ENCODE measurements around the gene ZFAND3.

Gene ZFAND3

GRCh38 chr6:37824170-37824569 is 4.6 kb downstream of the ZFAND3 start:
- no peak for DNase-seq (ENCODE audit: low read depth in 1 of 2, low spot score in 1 of 2)
- no peak for TF ChIP-seq JUND (IDR thresholded peaks at IDR 0.05; ENCODE audit: low read depth)
- in situ Hi-C loops (cut with HindIII; ENCODE audit: low pct_unique_long_range_greater_than_20kb, low sequenced_read_pairs): no loop called here

- DNase-seq (ENCODE audit: low read depth in 1 of 2, low spot score in 1 of 2): no peak
- TF ChIP-seq JUND (IDR thresholded peaks at IDR 0.05; ENCODE audit: low read depth): no peak
- in situ Hi-C loops (cut with HindIII; ENCODE audit: low pct_unique_long_range_greater_than_20kb, low sequenced_read_pairs): no loop called here
Measured at GRCh38 chr6:37826188-37826587, 6.7 kb downstream of the ZFAND3 start.

GRCh38 chr6:37826993-37827392 is 7.5 kb downstream of the ZFAND3 start:
- TF ChIP-seq JUND (IDR thresholded peaks at IDR 0.05; ENCODE audit: low read depth): no peak
- no peak for DNase-seq (ENCODE audit: low read depth in 1 of 2, low spot score in 1 of 2)
- in situ Hi-C loops (cut with HindIII; ENCODE audit: low pct_unique_long_range_greater_than_20kb, low sequenced_read_pairs): no loop called here

GRCh38 chr6:37827603-37828265 is 8.2 kb downstream of the ZFAND3 start:
- in situ Hi-C loops (cut with HindIII; ENCODE audit: low pct_unique_long_range_greater_than_20kb, low sequenced_read_pairs): no loop called here
- no peak for TF ChIP-seq JUND (IDR thresholded peaks at IDR 0.05; ENCODE audit: low read depth)
- DNase-seq (ENCODE audit: low read depth in 1 of 2, low spot score in 1 of 2): no peak

GRCh38 chr6:37830225-37830624 is 10.7 kb downstream of the ZFAND3 start:
- no peak for DNase-seq (ENCODE audit: low read depth in 1 of 2, low spot score in 1 of 2)
- TF ChIP-seq JUND (IDR thresholded peaks at IDR 0.05; ENCODE audit: low read depth): no peak
- in situ Hi-C loops (cut with HindIII; ENCODE audit: low pct_unique_long_range_greater_than_20kb, low sequenced_read_pairs): no loop called here

- in situ Hi-C loops (cut with HindIII; ENCODE audit: low pct_unique_long_range_greater_than_20kb, low sequenced_read_pairs): no loop called here
- TF ChIP-seq JUND (IDR thresholded peaks at IDR 0.05; ENCODE audit: low read depth): no peak
- DNase-seq (ENCODE audit: low read depth in 1 of 2, low spot score in 1 of 2): no peak
Measured at GRCh38 chr6:37831457-37831856, 11.9 kb downstream of the ZFAND3 start.

- no peak for TF ChIP-seq JUND (IDR thresholded peaks at IDR 0.05; ENCODE audit: low read depth)
- no peak for DNase-seq (ENCODE audit: low read depth in 1 of 2, low spot score in 1 of 2)
- in situ Hi-C loops (cut with HindIII; ENCODE audit: low pct_unique_long_range_greater_than_20kb, low sequenced_read_pairs): no loop called here
Measured at GRCh38 chr6:37835923-37836322, 16.4 kb downstream of the ZFAND3 start.

- no peak for TF ChIP-seq JUND (IDR thresholded peaks at IDR 0.05; ENCODE audit: low read depth)
- DNase-seq (ENCODE audit: low read depth in 1 of 2, low spot score in 1 of 2): no peak
- in situ Hi-C loops (cut with HindIII; ENCODE audit: low pct_unique_long_range_greater_than_20kb, low sequenced_read_pairs): no loop called here
Measured at GRCh38 chr6:37838219-37838921, 18.8 kb downstream of the ZFAND3 start.

GRCh38 chr6:37840143-37840939 is 20.8 kb downstream of the ZFAND3 start:
- in situ Hi-C loops (cut with HindIII; ENCODE audit: low pct_unique_long_range_greater_than_20kb, low sequenced_read_pairs): no loop called here
- TF ChIP-seq JUND (IDR thresholded peaks at IDR 0.05; ENCODE audit: low read depth): no peak
- DNase-seq (ENCODE audit: low read depth in 1 of 2, low spot score in 1 of 2): no peak

GRCh38 chr6:37840940-37841300 is 21.4 kb downstream of the ZFAND3 start:
- DNase-seq (ENCODE audit: low read depth in 1 of 2, low spot score in 1 of 2): no peak
- in situ Hi-C loops (cut with HindIII; ENCODE audit: low pct_unique_long_range_greater_than_20kb, low sequenced_read_pairs): no loop called here
- TF ChIP-seq JUND (IDR thresholded peaks at IDR 0.05; ENCODE audit: low read depth): no peak

- no peak for DNase-seq (ENCODE audit: low read depth in 1 of 2, low spot score in 1 of 2)
- in situ Hi-C loops (cut with HindIII; ENCODE audit: low pct_unique_long_range_greater_than_20kb, low sequenced_read_pairs): no loop called here
Measured at GRCh38 chr6:37845026-37845911, 25.7 kb downstream of the ZFAND3 start.

GRCh38 chr6:37845930-37846329 is 26.4 kb downstream of the ZFAND3 start:
- TF ChIP-seq JUND (IDR thresholded peaks at IDR 0.05; ENCODE audit: low read depth): no peak
- in situ Hi-C loops (cut with HindIII; ENCODE audit: low pct_unique_long_range_greater_than_20kb, low sequenced_read_pairs): no loop called here
- DNase-seq (ENCODE audit: low read depth in 1 of 2, low spot score in 1 of 2): no peak

More at GRCh38 chr6:37845026-37845911, 25.7 kb downstream of the ZFAND3 start:
- no peak for TF ChIP-seq JUND (IDR thresholded peaks at IDR 0.05; ENCODE audit: low read depth)

Data from T47D (cell line).